ENCODE results near the gene UBE3C.

DNA sequence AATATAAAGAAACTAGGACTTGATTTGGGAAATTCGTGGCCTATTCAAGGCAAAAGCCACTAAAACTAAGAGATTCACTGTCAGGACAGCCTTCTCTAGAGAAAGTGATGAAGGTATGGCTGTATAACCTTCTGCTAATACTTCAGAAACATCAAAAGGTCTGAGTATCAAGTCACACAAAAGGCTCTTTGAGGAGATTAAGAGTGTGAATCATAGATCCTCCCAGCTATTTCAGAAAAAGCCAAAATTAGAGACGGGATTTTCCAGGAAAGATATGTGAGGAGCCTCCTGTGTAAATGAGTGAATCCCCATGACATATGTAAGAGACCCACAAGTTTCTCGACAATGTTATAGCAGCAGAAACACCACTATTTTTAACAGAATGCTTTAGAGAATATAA lies 56.2 kb downstream of the UBE3C start:
- TF ChIP-seq, protein P1, sequence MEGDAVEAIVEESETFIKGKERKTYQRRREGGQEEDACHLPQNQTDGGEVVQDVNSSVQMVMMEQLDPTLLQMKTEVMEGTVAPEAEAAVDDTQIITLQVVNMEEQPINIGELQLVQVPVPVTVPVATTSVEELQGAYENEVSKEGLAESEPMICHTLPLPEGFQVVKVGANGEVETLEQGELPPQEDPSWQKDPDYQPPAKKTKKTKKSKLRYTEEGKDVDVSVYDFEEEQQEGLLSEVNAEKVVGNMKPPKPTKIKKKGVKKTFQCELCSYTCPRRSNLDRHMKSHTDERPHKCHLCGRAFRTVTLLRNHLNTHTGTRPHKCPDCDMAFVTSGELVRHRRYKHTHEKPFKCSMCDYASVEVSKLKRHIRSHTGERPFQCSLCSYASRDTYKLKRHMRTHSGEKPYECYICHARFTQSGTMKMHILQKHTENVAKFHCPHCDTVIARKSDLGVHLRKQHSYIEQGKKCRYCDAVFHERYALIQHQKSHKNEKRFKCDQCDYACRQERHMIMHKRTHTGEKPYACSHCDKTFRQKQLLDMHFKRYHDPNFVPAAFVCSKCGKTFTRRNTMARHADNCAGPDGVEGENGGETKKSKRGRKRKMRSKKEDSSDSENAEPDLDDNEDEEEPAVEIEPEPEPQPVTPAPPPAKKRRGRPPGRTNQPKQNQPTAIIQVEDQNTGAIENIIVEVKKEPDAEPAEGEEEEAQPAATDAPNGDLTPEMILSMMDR (IDR thresholded peaks at IDR 0.05 in 8 of 11, conservative IDR thresholded peaks at IDR 0.05 in 3 of 11): no peak
- TF ChIP-seq POLR2AphosphoS5 (IDR thresholded peaks at IDR 0.05) (no peak), POLR2A (IDR thresholded peaks at IDR 0.05) (no peak)

All from spleen (tissue), 7 donors.